GM19463 (cell line): ENCODE measurements around the gene RAB34.

Experiments
- ATAC-seq: cut with Tn5 transposase; IDR thresholded peaks from one replicate; pipeline ENCODE4 v1.9.1; 2021; ENCODE audit warnings: mild to moderate bottlenecking, moderate library complexity; ENCODE audit not compliant: unreplicated experiment

The RAB34 gene, protein sequence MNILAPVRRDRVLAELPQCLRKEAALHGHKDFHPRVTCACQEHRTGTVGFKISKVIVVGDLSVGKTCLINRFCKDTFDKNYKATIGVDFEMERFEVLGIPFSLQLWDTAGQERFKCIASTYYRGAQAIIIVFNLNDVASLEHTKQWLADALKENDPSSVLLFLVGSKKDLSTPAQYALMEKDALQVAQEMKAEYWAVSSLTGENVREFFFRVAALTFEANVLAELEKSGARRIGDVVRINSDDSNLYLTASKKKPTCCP

DNA sequence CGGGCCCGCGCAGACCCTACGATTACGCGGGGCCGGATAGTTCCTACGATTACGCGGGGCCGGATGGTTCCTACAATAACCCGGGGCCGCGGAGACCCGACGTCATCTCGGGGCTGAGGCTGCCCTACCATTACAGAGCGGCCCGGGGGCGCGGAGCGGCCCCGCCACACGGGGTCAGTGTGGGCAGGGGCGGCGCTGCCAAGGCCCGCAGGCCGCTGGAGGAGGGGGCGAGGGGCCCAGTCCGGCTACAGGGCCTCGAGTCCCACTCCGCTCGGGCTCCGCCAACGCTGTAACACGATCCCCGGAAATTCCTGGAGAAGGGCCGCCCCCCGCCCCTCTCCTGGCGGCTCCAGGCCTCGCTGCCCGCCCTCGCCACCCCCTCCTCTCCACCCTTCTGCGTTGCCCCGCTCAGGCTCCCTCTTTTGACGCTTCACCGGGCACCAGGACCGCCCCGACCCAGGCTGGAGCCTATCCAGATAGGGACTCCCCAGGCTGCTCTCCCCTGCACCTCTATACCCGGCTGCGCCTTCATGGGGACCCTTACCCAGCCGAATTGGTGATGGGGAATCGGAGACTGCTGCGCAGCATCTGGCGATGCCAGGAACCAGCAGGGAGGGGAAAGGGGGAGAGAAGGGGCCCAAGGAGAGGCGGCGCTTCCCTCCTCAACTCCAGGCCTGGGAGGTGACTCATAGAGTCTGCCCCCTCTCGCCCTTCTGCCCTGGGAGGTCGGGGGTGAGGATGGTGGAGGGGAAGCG lies at the start of gene RAB34:
RAB34 (minus strand) TSS at position 291 of the 755 bp plus-strand sequence. CDS start 602 bp downstream, outside the sequence.
- no peak for ATAC-seq

DNA sequence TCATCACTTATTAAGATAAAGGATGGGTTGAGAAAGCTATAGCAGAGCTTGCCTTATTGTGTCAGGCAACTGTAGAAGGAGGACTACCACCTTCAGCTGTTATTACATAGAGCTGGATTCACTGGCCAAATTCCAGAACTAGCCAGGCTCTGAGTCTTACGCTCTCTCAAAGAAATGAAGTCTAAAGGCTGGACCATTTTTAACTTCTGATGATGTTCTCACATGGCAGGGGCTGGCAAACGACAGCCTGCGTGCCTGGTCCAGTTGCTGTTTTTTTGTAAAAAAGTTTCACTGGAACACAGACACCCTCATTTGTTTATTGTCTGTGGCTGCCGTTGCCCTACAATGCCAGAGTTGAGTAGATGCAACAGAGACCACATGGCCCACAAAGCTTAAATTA lies 47.4 kb upstream of the RAB34 start:
- no peak for ATAC-seq

DNA sequence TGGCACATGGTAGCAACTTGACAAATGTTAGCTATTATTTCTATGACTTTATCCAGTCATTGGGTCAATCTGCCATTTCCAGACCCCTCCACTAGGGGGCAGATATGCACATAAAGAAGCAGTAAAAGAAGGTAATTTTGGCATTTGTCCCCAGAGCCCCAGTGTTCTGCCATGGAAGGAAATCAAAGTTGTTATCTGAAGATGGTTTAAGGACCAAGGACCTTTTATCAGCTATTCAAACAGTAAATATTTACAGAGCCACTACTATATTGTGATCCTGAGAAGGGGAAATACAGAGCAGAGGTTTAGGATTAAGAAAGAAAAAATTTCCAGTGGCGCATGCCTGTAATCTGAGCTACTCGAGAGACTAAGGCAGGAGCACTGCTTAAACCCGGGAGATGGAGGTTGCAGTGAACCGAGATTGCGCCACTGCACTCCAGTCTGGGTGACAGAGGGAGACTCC lies 46.2 kb upstream of the RAB34 start:
- ATAC-seq: no peak

DNA sequence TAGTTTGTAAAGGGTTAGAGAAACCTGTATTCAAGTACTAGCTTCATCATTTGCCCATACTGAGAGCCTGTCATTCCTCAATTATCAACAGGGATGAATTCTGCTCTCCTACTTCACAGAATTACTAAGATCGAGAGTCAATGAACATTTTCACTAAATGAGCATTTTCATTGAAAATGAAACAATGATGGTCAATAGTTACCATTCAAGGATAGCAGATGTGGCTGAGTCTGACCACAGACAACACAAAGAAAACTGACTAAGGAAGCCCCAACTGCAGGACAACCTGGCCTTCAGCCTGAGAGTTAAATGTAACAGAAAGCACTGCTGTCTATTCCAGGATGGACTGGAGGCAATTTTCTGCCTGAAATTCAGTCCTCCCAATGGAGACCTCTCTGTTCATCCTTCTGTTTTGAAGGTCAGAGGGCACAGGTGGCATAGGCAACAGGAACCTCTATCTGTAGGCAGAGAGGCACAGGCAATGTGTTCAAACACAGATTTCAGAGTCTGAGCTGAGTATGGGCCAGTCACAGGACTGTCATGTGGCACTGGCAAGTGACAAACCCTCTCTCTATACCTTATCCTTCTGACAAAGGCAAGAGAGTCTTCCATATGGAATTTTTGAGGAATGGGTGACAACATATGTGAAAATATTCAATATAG lies 45.6 kb upstream of the RAB34 start:
- peak; percentile 75 for ATAC-seq

DNA sequence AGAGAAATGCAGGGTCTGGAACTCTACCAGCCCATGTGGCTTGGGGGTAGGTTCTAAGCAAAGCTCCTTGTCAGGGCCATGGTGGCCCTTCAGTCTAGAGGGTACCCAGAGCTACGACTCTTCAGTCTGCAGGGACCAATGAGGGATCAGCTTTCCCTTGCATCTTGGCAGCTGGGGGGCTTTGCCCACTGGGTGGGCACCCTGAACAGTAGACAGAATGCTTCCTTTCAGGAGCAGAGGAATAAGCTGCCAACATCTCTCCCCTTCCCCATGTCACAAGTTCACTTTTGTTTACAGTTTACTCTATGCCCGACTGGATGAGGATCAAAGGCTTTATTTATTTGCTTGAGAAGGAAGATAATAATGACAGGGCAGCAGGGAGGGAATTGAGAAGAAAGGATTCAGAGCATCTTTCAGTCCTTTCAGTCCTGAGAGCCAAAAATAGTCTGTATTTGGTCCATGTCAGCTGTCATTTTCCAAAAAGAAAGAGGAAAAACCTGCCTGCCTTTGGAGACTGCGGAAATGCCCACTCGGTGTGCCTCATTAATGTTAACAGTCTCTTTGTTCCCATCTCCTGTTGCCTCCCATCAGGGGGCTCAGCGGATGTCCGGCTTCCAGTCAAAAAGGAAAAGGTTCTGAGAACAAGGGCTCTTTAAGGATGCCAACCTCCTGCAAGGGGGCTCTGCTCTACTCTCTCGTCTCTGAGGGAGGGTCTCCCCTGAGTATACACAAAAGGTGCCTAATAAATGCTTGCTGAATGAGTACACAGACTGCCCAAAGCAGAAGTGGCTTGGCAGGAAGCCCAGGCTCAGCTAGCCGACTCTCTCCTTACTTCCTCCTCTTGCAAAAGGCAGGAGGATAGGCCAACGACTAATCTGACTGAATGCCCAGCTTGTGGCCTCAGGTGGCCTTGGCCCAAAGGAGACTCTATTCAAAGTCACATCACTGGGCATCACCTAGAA lies 43.2 kb upstream of the RAB34 start:
- no peak for ATAC-seq

DNA sequence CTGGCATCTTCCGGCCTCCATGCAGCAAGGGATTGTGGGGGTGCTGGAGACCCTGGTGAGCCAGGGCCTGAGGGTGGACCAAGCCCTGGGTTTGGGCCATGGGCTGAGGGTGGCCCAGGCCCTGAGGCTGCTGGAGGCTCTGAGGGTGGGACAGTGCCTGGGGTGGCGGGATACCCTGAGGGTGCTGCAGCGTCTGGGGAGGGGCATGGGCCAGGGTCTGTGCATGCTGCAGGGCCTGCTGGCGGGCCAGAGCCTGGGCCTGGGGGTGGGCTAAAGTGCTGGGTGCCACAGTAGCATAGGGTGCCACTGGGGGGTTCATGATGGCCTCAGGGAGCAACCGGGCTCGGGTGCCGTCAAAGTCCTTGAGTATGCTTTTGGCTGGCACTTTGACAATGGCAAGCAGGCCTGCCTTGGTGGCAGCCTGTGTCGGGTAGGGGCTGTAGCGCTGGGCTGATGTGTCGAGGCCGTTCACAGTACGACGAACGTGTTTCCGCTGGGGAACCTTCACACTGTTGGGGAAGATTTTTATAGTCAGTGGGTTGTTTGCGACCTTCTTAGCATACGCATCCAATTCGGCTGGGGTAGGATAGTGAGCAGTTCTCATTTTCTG lies 41.7 kb upstream of the RAB34 start:
- no peak for ATAC-seq

DNA sequence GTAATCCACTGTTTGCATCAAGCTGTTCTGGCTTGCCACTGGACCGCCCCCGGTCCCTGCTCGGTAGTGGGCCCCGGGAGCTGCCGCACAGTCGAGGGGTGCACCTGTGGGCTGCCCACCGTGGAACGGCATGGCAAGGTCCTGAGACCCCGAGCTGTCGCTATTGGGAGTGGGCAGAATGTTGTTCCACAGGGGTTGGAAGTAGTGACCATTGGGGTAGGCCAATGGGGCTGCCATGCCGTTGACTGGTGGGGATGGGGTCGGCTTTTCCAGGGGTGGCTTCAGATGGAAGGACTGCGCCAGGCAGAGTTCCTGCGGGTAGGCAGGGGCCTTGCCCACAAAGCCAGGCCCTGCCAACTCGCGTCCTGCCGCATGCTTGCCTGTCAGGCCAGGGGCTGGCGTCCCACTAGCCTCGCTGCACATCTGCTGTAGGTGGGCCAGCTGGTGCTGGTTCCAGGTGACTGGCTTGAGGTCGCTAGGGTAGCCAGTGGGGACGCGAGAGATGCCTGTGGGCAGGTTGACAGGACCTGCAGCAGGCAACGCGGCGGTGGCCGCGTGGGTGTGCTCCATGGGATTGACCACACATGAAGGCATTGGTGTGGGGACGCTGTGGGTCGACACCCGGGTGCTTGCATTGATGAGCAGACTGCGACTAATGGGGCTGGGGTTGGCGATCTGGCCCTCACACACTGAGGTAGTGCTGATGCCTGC lies 40.9 kb upstream of the RAB34 start:
- no peak for ATAC-seq

DNA sequence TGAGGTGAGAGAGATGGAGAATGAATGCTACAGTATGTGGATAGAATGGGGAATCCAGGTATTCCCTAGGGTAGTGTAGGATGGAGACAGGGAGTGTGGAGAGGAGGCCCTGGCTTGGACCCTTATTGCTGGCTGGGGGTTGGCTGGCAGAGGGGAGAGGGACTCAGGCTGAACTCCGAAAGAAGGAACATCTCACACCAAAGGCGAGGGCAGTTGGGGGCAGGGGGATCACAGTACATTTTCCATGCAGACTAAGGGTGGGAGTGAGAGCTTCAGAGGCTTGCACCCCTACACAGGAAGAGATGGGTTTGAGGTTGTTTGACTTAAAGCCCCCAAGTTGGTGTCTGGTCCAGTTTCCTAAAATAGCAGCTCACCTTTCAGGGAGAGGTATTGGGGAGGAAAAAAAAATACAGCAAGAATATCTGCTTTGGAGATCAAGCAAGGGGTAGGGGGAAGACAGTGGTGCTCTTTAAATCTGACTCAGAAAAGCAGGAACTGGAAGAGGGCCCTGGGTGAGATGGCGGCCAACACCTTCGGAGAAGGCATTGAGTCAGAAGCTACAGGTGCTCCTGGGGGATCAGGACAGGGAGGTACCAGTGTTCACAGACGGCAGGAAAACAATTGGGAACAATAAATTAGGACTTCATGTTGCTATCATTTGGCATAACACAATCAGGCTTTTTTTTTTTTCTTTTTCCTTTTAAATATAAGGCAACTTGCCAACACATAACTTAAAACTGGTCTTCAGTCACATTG lies 38.6 kb upstream of the RAB34 start:
- no peak for ATAC-seq

DNA sequence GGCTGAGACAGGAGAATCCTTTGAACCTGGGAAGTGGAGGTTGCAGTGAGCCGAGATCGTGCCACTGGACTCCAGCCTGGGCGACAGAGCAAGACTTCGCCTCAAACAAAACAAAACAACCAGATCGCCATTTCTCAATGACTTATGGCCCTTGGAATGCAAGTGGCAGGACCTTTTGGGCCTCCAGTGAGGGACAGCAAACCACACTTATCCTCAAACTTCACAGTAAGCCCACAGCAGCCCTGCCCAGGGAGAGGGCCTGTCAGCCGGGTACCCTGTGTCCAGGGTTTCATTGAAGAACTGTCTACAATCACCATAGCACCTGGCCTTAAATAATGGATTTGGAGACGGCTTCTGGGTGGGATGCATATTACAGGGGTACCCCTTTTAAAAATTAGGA lies 37.8 kb upstream of the RAB34 start:
- ATAC-seq: no peak

DNA sequence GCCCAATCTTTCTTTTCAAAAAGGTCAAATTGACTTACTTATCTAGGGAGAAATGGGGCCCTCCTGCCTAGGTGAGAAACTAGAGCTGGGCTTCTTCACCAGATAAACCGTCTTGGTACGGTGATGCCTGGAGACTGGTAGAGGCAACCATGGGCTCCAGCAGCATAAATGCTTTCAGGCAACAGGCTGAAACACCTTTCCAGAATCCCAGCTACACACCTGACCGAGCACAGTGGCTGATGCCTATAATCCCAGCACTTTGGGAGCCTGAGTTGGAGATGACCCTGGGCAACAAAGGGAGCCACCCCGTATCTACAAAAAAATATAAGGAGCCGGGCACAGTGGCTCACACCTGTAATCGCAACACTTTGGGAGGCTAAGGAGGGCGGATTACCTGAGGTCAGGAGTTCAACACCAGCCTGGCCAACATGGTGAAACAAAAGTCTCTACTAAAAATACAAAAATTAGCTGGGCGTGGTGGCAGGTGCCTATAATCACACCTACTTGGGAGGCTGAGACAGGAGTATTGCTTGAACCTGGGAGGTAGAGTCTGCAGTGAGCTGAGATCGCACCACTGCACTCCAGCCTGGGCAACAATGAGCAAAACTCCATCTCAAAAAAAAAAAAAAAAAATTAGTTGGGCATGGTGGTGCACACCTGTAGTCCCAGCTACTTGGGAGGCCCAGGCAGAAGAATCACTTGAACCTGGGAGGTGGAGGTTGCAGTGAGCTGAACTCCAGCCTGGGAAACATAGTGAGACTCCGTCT lies 34.1 kb upstream of the RAB34 start:
- ATAC-seq: no peak

DNA sequence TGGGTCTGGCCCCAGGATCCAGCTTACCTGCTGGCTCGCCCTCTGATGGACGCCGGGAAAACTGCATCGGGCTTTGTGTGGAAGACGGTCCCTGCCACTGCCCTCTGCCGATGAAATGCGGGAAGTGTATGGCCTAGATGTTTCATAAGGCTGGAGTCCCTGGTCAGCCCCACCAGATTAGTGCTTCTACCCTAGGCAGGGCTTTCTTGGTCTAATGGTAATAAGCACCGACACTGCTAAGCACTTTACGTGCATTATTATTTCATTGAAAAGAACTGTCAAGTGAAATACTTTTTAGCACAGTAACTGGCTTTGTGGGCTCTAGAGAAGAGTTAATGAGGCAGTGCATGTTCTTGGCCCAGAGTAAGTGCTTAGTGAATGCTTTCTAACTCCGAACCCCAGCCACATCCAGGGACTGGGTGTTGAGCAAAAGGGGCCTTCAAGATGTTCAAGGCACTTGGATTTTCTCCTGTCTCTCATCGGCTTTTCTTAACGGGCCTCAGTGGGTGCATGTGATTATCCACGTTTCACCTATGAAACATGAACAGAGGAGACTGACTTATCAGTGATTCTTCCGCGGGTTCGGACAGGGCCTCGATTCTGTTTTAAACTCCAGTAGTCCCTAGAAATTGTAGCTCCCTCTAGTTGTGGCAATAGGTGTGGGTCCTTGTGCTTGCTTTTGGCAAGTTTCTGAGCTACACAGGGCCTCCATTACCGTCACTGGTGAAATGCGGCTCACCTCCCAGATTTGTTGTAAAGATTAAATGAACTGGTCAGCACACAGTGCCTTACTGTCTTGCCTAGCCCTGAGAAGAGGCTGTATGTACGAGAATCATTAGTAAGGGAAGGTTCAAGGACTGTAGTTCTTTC lies 32.7 kb upstream of the RAB34 start:
- ATAC-seq: peak; percentile 85

DNA sequence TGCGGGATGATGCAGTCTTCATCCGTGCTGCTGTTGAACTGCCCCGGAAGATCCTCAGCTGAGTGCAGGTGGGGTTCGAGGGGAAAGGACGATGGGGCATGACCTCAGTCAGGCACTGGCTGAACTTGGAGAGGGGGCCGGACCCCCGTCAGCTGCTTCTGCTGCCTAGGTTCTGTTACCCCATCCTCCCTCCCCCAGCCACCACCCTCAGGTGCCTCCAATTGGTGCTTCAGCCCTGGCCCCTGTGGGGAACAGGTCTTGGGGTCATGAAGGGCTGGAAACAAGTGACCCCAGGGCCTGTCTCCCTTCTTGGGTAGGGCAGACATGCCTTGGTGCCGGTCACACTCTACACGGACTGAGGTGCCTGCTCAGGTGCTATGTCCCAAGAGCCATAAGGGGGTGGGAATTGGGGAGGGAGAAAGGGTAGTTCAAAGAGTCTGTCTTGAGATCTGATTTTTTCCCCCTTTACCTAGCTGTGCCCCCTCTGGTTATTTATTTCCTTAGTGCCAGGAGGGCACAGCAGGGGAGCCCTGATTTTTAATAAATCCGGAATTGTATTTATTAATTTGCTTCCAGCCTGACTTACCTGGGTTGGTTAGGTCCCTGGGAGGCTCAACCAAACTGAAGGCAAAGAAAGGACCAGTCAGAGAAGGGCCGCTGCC lies 32.0 kb upstream of the RAB34 start:
- ATAC-seq: no peak

DNA sequence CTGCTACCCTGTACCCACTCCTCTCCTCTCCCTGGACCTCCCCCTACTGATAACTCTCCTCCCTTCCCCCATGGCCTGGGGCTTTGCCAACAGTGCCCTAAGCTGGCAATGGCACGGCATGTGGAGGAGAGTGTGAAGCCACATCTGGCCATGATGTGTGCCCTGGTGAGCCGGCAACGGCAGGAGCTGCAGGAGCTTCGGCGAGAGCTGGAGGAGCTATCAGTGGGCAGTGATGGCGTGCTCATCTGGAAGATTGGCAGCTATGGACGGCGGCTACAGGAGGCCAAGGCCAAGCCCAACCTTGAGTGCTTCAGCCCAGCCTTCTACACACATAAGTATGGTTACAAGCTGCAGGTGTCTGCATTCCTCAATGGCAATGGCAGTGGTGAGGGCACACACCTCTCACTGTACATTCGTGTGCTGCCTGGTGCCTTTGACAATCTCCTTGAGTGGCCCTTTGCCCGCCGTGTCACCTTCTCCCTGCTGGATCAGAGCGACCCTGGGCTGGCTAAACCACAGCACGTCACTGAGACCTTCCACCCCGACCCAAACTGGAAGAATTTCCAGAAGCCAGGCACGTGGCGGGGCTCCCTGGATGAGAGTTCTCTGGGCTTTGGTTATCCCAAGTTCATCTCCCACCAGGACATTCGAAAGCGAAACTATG lies 31.3 kb upstream of the RAB34 start:
- no peak for ATAC-seq

DNA sequence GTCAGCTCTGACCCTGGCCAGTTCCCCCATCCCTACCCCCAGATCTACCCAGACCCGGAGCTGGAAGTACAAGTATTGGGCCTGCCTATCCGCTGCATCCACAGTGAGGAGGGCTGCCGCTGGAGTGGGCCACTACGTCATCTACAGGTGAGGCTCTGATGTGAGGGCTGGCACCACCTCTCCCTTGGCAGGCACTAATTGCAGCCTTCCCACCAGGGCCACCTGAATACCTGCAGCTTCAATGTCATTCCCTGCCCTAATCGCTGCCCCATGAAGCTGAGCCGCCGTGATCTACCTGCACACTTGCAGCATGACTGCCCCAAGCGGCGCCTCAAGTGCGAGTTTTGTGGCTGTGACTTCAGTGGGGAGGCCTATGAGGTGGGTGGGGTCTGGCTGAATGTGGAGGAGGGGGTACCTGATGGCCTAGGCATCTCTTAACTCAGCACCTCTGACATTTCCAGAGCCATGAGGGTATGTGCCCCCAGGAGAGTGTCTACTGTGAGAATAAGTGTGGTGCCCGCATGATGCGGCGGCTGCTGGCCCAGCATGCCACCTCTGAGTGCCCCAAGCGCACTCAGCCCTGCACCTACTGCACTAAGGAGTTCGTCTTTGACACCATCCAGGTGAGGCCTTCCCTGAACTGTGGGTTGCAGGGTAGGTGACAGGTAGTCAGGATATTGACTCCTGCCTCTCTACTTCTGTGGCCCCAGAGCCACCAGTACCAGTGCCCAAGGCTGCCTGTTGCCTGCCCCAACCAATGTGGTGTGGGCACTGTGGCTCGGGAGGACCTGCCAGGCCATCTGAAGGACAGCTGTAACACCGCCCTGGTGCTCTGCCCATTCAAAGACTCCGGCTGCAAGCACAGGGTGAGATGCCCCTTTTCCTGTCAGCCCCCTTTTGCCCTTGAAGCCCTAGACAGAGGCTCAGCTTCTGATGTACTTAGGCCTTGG lies 30.4 kb upstream of the RAB34 start:
- no peak for ATAC-seq

DNA sequence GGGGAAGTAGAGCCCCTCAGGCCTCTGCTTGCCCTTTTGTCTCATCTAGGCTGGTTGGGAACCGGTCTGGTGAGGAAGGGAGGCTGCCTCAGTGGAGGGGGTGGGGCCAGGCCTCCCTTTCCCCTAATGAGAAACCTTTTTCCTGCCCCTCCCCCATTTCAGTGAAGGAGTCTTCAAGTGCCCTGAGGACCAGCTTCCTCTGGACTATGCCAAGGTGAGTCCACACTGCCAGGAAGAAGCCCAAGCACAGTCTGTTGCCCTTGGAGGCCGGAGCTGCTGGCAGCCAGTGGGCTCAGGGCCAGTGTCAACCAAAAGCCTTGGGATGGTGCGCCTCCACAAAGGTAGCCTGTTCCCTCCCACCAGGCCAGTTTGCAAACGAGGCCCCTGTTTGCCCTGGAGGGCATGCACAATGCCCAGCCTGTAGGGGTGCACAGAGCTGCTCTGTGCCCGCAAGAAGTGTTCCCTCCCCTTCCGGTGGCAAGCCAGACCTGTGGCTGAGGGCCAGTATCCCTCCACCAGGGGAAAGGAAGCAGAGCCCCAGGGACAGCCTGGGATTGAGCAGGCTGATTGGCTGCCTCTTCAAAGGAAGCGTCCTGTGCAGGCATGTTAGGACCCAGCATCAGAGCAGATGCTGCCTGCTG lies 29.5 kb upstream of the RAB34 start:
- no peak for ATAC-seq
